Activated CD8-positive, alpha-beta T cell treated with anti-CD3 and anti-CD28 coated beads for 36 hours (primary cell): ENCODE data around the gene PAX6. TPM values are rescaled to one million over a fixed set of nuclear protein-coding genes. Genes with fewer than 3 reads are reported as not detected.

Source experiments
- ATAC-seq: fragments of 200-7000 bp; cut with Tn5 transposase; one replicate; pipeline ENCODE4 v1.10.0; 2021; ENCODE audit warnings: mild to moderate bottlenecking, moderate library complexity
- CTCF ChIA-PET: fragments of 350-600 bp; sonication (Branson Sonifier 250); formaldehyde crosslinking; loops from one replicate; lab custom pipeline; 2021; ENCODE audit warnings: antibody characterized with exemption; lab: Charles Lee
- POLR2A ChIA-PET: fragments of 350-600 bp; sonication (Branson Sonifier 250); formaldehyde crosslinking; loops from one replicate; lab custom pipeline; 2021; ENCODE audit warnings: antibody characterized with exemption; lab: Charles Lee
- DNase-seq: peaks from one replicate; pipeline ENCODE4 v3.0.0-alpha.2; 2020
- H3K27ac Mint-ChIP-seq: one replicate; pipeline ENCODE4 v1.8.0; 2021; ENCODE audit warnings: mild to moderate bottlenecking, mixed read lengths
- H3K27me3 Mint-ChIP-seq: one replicate; pipeline ENCODE4 v1.8.0; 2021; ENCODE audit warnings: mixed read lengths
- H3K36me3 Mint-ChIP-seq: one replicate; pipeline ENCODE4 v1.8.0; 2021; ENCODE audit warnings: low read depth, mixed read lengths
- H3K4me1 Mint-ChIP-seq: one replicate; pipeline ENCODE4 v1.8.0; 2021; ENCODE audit warnings: low read depth, mixed read lengths
- H3K4me3 Mint-ChIP-seq: one replicate; pipeline ENCODE4 v1.8.0; 2021; ENCODE audit warnings: mild to moderate bottlenecking, moderate library complexity, mixed read lengths
- H3K9me3 Mint-ChIP-seq: one replicate; pipeline ENCODE4 v1.8.0; 2021; ENCODE audit warnings: mixed read lengths
- CTCF ChIP-seq: fragments of 200-600 bp; IDR thresholded peaks from one replicate; pipeline ENCODE4 v1.8.0; 2022; ENCODE audit warnings: antibody characterized with exemption, mild to moderate bottlenecking
- intact Hi-C: fragments of 100-400 bp; cut with micrococcal nuclease; formaldehyde crosslinking; loops from one replicate; pipeline ENCODE4 v1.10.0; 2022
- total RNA-seq, 2 experiments: library from RNA; stranded (reverse); gene quantifications; one replicate each; pipeline ENCODE4 v1.2.3, GENCODE V29; 2021

Gene PAX6
- total RNA-seq, 2 experiments from 2014 or later = not detected

- Mint-ChIP-seq H3K4me3 (no peak overlapping the region), H3K36me3 (no peaks in the 10 kb centered on the region), H3K9me3 (no peaks in the 10 kb centered on the region), H3K4me1 (no peaks in the 10 kb centered on the region), H3K27ac (no peak overlapping the region), H3K27me3 (no peaks in the 10 kb centered on the region)
- TF ChIP-seq CTCF = no peak
- intact Hi-C loops = no loop called here
- no peak for ATAC-seq
- ChIA-PET POLR2A (no interaction called here), CTCF (interaction anchor here (0.7 kb wide), 1 partner anchor 10 kb away, joined by 3 read pairs; no protein-coding TSS in a partner anchor)
- no peak for DNase-seq
Measured at GRCh38 chr11:31788085-31788484, 23.0 kb downstream of the PAX6 start.

DNA sequence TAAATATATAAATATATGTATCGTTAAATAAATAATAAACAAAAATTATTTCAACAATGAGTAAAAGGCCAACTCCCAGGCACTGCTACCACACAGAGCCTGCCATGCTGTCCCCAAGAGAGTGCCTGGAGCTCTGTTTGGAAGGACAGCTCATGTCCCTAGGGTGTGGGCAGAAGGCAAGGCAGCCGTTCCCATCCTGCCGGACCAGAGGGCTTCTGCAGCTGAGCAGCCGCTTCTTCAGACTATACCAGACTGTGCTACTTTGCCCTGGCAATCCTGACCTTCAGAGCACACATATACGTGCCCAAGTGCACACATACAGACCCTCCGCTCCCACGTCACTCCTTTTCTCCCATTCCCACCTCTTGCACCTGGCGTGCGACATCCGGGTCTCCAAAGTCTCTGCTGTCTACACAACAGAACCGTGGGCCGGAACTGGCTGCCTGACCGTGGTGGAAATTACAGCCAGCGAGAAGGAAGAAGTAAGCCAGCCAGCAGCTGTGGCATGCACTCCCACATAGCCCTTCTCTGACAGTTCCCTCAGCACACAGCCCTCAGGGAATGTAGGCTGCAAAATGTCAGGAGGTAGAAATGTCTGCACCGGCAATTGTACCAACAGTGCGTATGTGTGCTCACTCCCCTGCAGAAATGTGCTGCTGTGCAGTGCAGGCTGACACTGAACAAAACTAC lies 24.0 kb downstream of the PAX6 start:
- H3K27me3 Mint-ChIP-seq = no peaks in the 10 kb centered on the region
- no peak overlapping the region for H3K27ac Mint-ChIP-seq
- no peaks in the 10 kb centered on the region for H3K4me1 Mint-ChIP-seq
- no peak for DNase-seq
- ChIA-PET POLR2A (no interaction called here), CTCF (interaction anchor here (0.6 kb wide), 1 partner anchor 214 kb away, joined by 3 read pairs; no protein-coding TSS in a partner anchor)
- ATAC-seq = no peak
- intact Hi-C loops = no loop called here
- H3K4me3 Mint-ChIP-seq = no peak overlapping the region
- TF ChIP-seq CTCF = no peak
- H3K36me3 Mint-ChIP-seq = no peaks in the 10 kb centered on the region
- no peaks in the 10 kb centered on the region for H3K9me3 Mint-ChIP-seq

DNA sequence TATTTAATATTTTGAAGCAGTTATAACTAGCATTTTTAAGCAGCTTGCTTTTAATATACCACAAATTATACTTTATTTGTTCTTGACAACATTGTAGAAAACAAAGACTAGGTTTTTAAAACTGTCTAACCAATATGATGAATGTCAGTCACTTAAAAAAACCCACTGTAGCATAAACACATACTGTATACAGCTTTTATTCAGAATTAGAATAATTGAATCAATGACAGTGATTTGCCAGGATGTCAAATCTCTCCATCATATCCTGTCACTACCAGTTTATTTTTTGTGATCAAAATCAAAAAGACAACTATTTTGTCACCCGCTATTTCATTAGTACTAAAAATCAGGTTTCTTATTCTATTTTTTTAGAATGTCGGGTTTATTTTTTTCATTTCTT lies 26.5 kb downstream of the PAX6 start:
- TF ChIP-seq CTCF = no peak
- intact Hi-C loops = no loop called here
- no peak for ATAC-seq
- Mint-ChIP-seq H3K27ac (no peak overlapping the region), H3K36me3 (no peaks in the 10 kb centered on the region), H3K4me1 (no peaks in the 10 kb centered on the region), H3K27me3 (no peaks in the 10 kb centered on the region), H3K4me3 (no peak overlapping the region), H3K9me3 (no peaks in the 10 kb centered on the region)
- ChIA-PET POLR2A (no interaction called here), CTCF (interaction anchor here (1.3 kb wide), 1 partner anchor 10 kb away, joined by 3 read pairs; no protein-coding TSS in a partner anchor)
- no peak for DNase-seq

DNA sequence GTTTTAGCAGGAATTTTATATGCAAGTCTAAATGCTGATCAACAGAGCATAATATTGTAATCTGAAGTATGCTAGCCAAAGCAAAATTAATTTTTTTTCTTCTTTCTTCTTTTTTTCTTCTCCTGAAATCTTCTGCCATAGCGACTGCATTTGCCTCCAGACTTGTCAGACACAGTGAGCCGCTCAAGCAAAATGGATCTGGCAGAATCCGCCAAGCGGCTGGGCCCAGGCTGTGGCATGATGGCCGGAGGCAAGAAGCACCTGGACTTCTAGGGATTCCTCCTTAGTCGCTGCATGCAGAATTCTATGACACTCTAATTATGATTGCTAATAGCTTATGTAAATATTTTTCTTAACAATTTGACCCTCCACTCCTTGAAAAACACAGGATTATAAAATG lies 27.9 kb downstream of the PAX6 start:
- Mint-ChIP-seq H3K36me3 (no peaks in the 10 kb centered on the region), H3K4me1 (no peaks in the 10 kb centered on the region), H3K9me3 (no peaks in the 10 kb centered on the region), H3K27ac (no peak overlapping the region), H3K27me3 (no peaks in the 10 kb centered on the region), H3K4me3 (no peak overlapping the region)
- ChIA-PET CTCF (no interaction called here), POLR2A (no interaction called here)
- DNase-seq (no peak), ATAC-seq (no peak)
- intact Hi-C loops = no loop called here
- TF ChIP-seq CTCF = no peak

GRCh38 chr11:31782257-31782656 lies 28.9 kb downstream of the PAX6 start:
- no peak for DNase-seq
- intact Hi-C loops = no loop called here
- CTCF ChIA-PET = no interaction called here
- Mint-ChIP-seq H3K27me3 (no peaks in the 10 kb centered on the region), H3K4me1 (no peaks in the 10 kb centered on the region), H3K4me3 (no peak overlapping the region), H3K9me3 (peaks cover 3% of the 10 kb centered on the region), H3K27ac (no peak overlapping the region), H3K36me3 (no peaks in the 10 kb centered on the region)
- TF ChIP-seq CTCF = no peak
- POLR2A ChIA-PET = no interaction called here
- ATAC-seq = no peak
